ENCODE measurements around the gene IFITM10.
"Not testable (repeated sequence)": the region's sequence is repeated elsewhere in the genome, so short reads cannot be mapped to it uniquely, and the experiment has no call there.

IFITM10 gene

DNA sequence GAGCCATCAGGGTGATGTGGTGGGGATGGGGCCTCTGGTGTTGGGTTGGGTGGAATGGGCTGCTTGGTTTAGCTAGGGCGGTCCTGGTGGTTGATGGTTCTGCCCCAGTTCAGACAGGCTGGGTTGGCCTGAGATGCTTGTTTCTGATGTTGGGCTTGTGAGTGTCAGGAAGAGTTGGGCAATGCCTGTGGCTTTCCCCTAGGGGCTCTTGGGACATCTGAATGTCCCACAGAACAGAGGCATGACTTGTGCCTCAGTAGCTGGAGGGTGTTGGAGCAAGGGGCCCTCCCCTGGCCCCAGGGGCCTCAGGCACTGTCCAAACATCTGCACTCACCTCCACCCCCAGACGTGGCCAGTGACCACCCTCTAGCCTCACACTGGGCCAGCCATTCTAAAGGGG, 27.3 kb upstream of the IFITM10 start:
- FAIRE-seq, result no peak

GRCh38 chr11:1776944-1777715, 26.7 kb upstream of the IFITM10 start:
- no peak for FAIRE-seq

- no peak for FAIRE-seq
Measured at GRCh38 chr11:1776331-1776851, 26.0 kb upstream of the IFITM10 start.

DNA sequence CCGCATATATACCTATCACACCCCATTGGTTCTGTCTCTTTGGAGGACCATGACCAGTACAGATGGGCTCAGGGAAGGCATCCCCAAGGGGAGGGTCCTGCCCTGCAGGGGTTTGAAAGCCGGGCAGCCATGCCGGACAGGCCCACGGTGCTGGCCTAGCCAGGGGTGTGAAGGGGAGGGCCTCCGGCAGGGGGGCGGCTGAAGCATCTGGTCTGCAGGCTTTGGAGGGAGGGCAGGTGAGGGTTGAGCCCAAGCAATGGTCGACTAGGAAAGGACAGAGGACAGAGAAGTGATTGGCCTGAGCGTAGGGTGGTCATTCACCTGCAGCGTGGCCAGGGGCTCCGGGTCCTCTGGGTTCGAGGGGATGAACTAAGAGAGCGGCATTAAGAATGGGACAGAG, 24.5 kb upstream of the IFITM10 start:
- no peak for FAIRE-seq

DNA sequence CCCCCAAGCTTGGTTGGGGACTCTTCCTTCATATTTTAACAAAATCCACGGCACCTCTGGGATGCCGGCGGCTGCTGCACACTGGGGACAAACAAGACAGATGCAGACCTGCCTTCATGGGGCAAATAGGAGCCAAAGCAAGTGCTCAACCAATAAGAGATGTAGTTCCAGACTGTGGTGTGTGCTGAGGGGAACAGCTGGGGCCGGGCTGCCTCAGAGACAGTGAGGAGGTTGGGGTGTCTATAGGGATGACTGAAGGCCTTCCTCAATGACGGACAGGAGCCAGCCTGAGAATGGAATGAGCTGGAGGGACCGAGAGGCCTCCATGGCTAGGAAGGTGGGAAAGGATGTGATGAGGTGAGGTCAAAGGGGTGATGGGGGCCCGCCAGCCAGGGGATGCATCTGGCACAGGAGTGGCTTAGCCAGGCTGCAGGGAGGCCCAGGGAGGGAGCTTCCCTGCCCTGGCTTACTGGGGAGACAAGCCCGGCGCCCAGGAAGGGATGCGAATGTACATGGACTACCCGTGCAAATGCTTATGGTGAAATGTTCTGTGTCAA, 23.7 kb upstream of the IFITM10 start:
- no peak for FAIRE-seq

- FAIRE-seq, result no peak
Measured at GRCh38 chr11:1773131-1773993, 23.0 kb upstream of the IFITM10 start.

DNA sequence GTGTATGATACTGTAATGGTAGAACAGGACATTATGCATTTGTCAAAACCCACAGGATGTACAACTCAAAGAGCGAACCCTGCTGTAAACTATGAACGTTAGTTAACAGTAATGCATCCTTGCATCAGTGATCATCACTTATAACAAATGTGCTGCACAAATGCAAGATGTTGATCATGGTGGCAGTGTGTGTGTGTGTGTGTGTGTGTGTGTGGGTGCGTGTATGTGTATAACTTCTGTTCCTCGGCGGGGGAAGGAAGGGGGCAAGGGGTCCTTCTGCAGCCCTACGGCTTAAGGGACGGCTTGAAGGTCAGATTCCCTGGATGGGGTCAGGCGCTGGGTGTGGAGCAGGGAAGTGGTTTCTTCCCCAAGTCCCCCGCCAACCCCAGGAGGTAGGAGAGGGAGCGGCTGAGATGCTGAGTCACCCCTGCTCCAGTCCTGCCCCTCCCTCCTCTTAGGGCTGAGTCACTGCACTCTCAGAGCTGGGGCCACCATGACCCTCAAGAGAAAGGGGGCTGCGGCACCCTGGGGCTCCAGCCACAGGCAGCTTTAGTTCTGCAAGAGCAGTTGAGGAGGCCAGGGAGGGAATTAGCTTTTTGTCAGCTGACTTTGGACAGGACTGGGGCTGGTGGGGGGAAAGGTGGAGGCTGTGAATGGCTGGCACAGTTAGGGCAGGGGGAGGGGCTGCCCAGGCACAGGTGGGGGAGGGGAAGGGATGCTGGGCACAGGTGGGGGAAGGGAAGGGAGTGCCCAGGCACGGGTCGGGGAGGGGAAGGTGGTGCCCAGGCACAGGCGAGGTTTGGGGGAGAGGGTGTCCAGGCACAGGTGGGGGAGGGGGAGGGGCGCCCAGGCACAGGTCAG, 22.1 kb upstream of the IFITM10 start:
- no peak for FAIRE-seq

DNA sequence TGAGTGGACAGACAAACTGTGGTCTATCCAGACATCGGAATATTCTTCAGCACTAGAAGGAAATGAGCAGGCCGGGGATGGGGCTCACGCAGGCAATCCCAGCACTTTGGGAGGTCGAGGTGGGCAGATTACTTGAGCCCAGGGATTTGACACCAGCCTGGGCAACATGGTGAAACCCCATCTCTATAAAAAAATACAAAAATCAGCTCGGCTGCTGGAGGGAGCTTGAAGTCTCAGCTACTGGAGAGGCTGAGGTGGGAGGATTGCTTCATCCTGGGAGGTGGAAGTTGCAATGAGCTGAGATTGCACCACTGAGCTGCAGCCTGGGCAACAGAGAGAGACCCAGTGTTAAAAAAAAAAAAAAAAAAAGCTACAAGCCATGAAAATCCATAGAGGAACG, 21.3 kb upstream of the IFITM10 start:
- FAIRE-seq, result no peak

- FAIRE-seq, result no peak
Measured at GRCh38 chr11:1771273-1771672, 20.9 kb upstream of the IFITM10 start.

- no peak for FAIRE-seq
Measured at GRCh38 chr11:1770528-1770927, 20.1 kb upstream of the IFITM10 start.

GRCh38 chr11:1770061-1770460, 19.7 kb upstream of the IFITM10 start:
- FAIRE-seq, result no peak

- not testable (repeated sequence) for FAIRE-seq
Measured at GRCh38 chr11:1769304-1769936, 19.0 kb upstream of the IFITM10 start.

DNA sequence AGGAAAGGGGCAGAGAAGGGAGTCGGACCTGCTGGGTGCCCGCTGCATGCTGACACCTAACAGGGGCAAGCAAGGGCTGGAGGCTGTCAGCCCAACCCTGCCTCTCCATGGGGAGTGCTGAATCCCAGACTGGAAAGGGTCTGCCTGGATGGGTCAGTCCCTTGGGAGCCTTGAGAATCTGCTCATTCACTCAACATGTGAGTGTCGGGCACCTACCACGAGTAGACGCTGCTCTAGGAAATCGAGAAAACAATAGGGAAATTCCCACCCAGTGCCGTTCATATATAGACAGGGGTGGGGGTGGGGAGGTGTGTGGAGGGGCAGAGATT, 17.7 kb upstream of the IFITM10 start:
- no peak for FAIRE-seq

DNA sequence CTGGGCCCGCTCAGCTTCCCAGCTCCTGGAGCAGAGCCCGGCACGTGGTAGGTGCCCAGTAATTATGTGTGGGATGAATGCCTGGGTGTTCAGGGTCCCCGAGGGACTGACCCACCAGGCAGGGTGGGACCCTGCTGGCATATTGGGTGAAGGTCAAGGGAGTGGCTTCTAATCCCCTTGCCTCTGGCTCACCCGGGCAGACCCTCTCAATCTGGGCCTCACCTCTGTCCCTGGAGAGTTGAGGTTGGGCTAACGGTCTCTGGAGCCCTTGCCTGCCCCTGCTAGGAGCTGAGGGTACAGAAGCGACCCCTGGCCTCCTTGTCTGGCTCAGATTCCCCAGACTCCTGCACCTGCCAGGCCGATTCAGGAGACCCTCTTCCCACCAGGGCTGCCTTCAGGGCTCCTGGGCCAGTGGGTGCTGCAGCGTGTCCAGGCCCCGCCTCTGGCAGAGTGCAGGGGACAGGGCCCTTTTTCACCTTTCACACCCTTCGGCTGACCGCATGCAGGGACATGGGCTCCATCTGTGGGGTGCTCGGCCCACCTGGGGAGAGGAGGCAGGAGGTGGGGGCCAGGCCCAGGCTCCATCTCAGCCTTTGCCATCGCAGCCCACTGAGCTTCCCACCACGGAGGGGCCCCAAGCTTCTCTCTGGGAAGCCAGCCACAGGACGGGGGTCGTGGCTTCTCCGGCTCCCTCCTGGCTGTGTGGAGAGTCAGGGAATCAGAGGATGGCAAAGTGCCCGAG, 17.2 kb upstream of the IFITM10 start:
- no peak for FAIRE-seq

GRCh38 chr11:1766719-1767398, 16.5 kb upstream of the IFITM10 start:
- no peak for FAIRE-seq

GRCh38 chr11:1765871-1766718, 15.7 kb upstream of the IFITM10 start:
- FAIRE-seq, result no peak

GRCh38 chr11:1763796-1764661, 13.6 kb upstream of the IFITM10 start, which contains the start of gene CTSD:
TSS of gene CTSD (minus strand) at chr11:1763927. CDS start at chr11:1763859, 68 bp downstream.
- FAIRE-seq, result no peak

GRCh38 chr11:1763336-1763795, 13.0 kb upstream of the IFITM10 start:
- FAIRE-seq, result no peak

All from A204.1 (cell line).